Measurements from ENCODE around the gene MRPL53. TPM values are rescaled to one million over a fixed set of nuclear protein-coding genes. Genes with fewer than 3 reads are reported as not detected.

The MRPL53 gene
- total and polyA plus RNA-seq, 5 donors = 107 to 157 (median 122) TPM

- ATAC-seq = no peak
- peaks cover 10% of the 10 kb centered on the region for H3K4me1 ChIP-seq (ENCODE audit: control insufficient read depth, insufficient read depth, low read length)
- intact Hi-C loops (cut with DNase I) = no loop called here
- no peak overlapping the region for H3K27ac ChIP-seq (ENCODE audit: low read length)
- no peak overlapping the region for H3K4me3 ChIP-seq (ENCODE audit: low read length)
- no peaks in the 10 kb centered on the region for H3K9me3 ChIP-seq (ENCODE audit: control insufficient read depth, low read length)
- no peak for DNase-seq
- H3K27me3 ChIP-seq (ENCODE audit: control insufficient read depth, insufficient read depth) = no peaks in the 10 kb centered on the region
These were observed 28.1 kb upstream of the MRPL53 start for GRCh38 chr2:74500578-74500946.

GRCh38 chr2:74499940-74500577 lies 27.6 kb upstream of the MRPL53 start:
- no peak for ATAC-seq
- no peak overlapping the region for H3K27ac ChIP-seq (ENCODE audit: low read length)
- intact Hi-C loops (cut with DNase I) = no loop called here
- H3K4me3 ChIP-seq (ENCODE audit: low read length) = no peak overlapping the region
- H3K9me3 ChIP-seq (ENCODE audit: control insufficient read depth, low read length) = no peaks in the 10 kb centered on the region
- H3K27me3 ChIP-seq (ENCODE audit: control insufficient read depth, insufficient read depth) = no peaks in the 10 kb centered on the region
- H3K4me1 ChIP-seq (ENCODE audit: control insufficient read depth, insufficient read depth, low read length) = peaks cover 10% of the 10 kb centered on the region
- 45% methylated on average over 15 of the region's 15 CpGs for WGBS
- no peak for DNase-seq

GRCh38 chr2:74499267-74499939 lies 26.9 kb upstream of the MRPL53 start, which contains the start of gene LBX2:
LBX2 (minus strand) TSS chr2:74499603; CDS start chr2:74499537, 66 bp downstream.
- no peaks in the 10 kb centered on the region for H3K9me3 ChIP-seq (ENCODE audit: control insufficient read depth, low read length)
- no peak for ATAC-seq
- H3K4me1 ChIP-seq (ENCODE audit: control insufficient read depth, insufficient read depth, low read length) = peaks cover 10% of the 10 kb centered on the region
- intact Hi-C loops (cut with DNase I) = no loop called here
- DNase-seq = no peak
- peak within 1 kb of the TSS; percentile 29 for H3K4me3 ChIP-seq (ENCODE audit: low read length)
- no peak within 1 kb of the TSS for H3K27ac ChIP-seq (ENCODE audit: low read length)
- no peaks in the 10 kb centered on the region for H3K27me3 ChIP-seq (ENCODE audit: control insufficient read depth, insufficient read depth)
- WGBS = 2% methylated on average over 65 of the region's 65 CpGs

GRCh38 chr2:74498500-74499266 lies 26.2 kb upstream of the MRPL53 start:
- Histone ChIP-seq H3K27ac (ENCODE audit: low read length) (no peak overlapping the region), H3K4me3 (ENCODE audit: low read length) (peak overlapping the region; percentile 29), H3K27me3 (ENCODE audit: control insufficient read depth, insufficient read depth) (no peaks in the 10 kb centered on the region), H3K4me1 (ENCODE audit: control insufficient read depth, insufficient read depth, low read length) (peaks cover 10% of the 10 kb centered on the region), H3K9me3 (ENCODE audit: control insufficient read depth, low read length) (no peaks in the 10 kb centered on the region)
- 1% methylated on average over 41 of the region's 41 CpGs for WGBS
- no peak for ATAC-seq
- intact Hi-C loops (cut with DNase I) = no loop called here
- no peak for DNase-seq

GRCh38 chr2:74497777-74498499 lies 25.5 kb upstream of the MRPL53 start:
- Histone ChIP-seq H3K27ac (ENCODE audit: low read length) (no peak overlapping the region), H3K27me3 (ENCODE audit: control insufficient read depth, insufficient read depth) (no peaks in the 10 kb centered on the region), H3K9me3 (ENCODE audit: control insufficient read depth, low read length) (no peaks in the 10 kb centered on the region), H3K4me1 (ENCODE audit: control insufficient read depth, insufficient read depth, low read length) (peaks cover 10% of the 10 kb centered on the region), H3K4me3 (ENCODE audit: low read length) (peak overlapping the region; percentile 26)
- 2% methylated on average over 61 of the region's 61 CpGs for WGBS
- DNase-seq (peak in 2 of 3 donors; percentile 22 to 63), ATAC-seq (peak; percentile 6 to 8)
- intact Hi-C loops (cut with DNase I) = no loop called here

- H3K4me3 ChIP-seq (ENCODE audit: low read length) = no peak overlapping the region
- no peaks in the 10 kb centered on the region for H3K9me3 ChIP-seq (ENCODE audit: control insufficient read depth, low read length)
- peaks cover 10% of the 10 kb centered on the region for H3K4me1 ChIP-seq (ENCODE audit: control insufficient read depth, insufficient read depth, low read length)
- no peak overlapping the region for H3K27ac ChIP-seq (ENCODE audit: low read length)
- intact Hi-C loops (cut with DNase I) = no loop called here
- no peak for DNase-seq
- H3K27me3 ChIP-seq (ENCODE audit: control insufficient read depth, insufficient read depth) = no peaks in the 10 kb centered on the region
- no peak for ATAC-seq
- WGBS = 34% methylated on average over 19 of the region's 19 CpGs
These were observed 24.7 kb upstream of the MRPL53 start for GRCh38 chr2:74496997-74497776.

GRCh38 chr2:74495440-74495839 lies 23.0 kb upstream of the MRPL53 start:
- H3K27ac ChIP-seq (ENCODE audit: low read length) = no peak overlapping the region
- H3K27me3 ChIP-seq (ENCODE audit: control insufficient read depth, insufficient read depth) = no peaks in the 10 kb centered on the region
- H3K9me3 ChIP-seq (ENCODE audit: control insufficient read depth, low read length) = no peaks in the 10 kb centered on the region
- DNase-seq (peak in 1 of 3 donors; percentile 2), ATAC-seq (no peak)
- peaks cover 10% of the 10 kb centered on the region for H3K4me1 ChIP-seq (ENCODE audit: control insufficient read depth, insufficient read depth, low read length)
- intact Hi-C loops (cut with DNase I) = no loop called here
- WGBS = 91% methylated on average over 1 of the region's 1 CpG
- H3K4me3 ChIP-seq (ENCODE audit: low read length) = no peak overlapping the region

- WGBS = 87% methylated on average over 3 of the region's 3 CpGs
- no peak for ATAC-seq
These were observed 21.1 kb upstream of the MRPL53 start for GRCh38 chr2:74493546-74493945.

GRCh38 chr2:74491648-74492544 lies 19.4 kb upstream of the MRPL53 start:
- intact Hi-C loops (cut with DNase I) = no loop called here
- WGBS = 94% methylated on average over 12 of the region's 12 CpGs
- H3K9me3 ChIP-seq (ENCODE audit: control insufficient read depth, low read length) = no peaks in the 10 kb centered on the region
- no peaks in the 10 kb centered on the region for H3K27me3 ChIP-seq (ENCODE audit: control insufficient read depth, insufficient read depth)
- no peak overlapping the region for H3K27ac ChIP-seq (ENCODE audit: low read length)
- ATAC-seq (no peak), DNase-seq (peak; percentile 8 to 31 (median 24))
- H3K4me1 ChIP-seq (ENCODE audit: control insufficient read depth, insufficient read depth, low read length) = no peaks in the 10 kb centered on the region
- no peak overlapping the region for H3K4me3 ChIP-seq (ENCODE audit: low read length)

More at GRCh38 chr2:74493546-74493945, 21.1 kb upstream of the MRPL53 start:
- Histone ChIP-seq H3K9me3 (ENCODE audit: control insufficient read depth, low read length) (no peaks in the 10 kb centered on the region), H3K27ac (ENCODE audit: low read length) (no peak overlapping the region), H3K27me3 (ENCODE audit: control insufficient read depth, insufficient read depth) (no peaks in the 10 kb centered on the region), H3K4me3 (ENCODE audit: low read length) (no peak overlapping the region), H3K4me1 (ENCODE audit: control insufficient read depth, insufficient read depth, low read length) (peaks cover 9% of the 10 kb centered on the region)
- intact Hi-C loops (cut with DNase I) = no loop called here
- peak in 1 of 3 donors; percentile 9 for DNase-seq

All from right cardiac atrium (tissue), 5 donors.